ENCODE results near the gene TUBG1. TPM values are rescaled to one million over a fixed set of nuclear protein-coding genes. Genes with fewer than 3 reads are reported as not detected.

The TUBG1 gene
- total and polyA plus RNA-seq, 9 of the 15 experiments (the other 6 are each of a cell fraction or from before 2014, with no cell fraction given): 33.1 to 147 (median 66.0) TPM

DNA sequence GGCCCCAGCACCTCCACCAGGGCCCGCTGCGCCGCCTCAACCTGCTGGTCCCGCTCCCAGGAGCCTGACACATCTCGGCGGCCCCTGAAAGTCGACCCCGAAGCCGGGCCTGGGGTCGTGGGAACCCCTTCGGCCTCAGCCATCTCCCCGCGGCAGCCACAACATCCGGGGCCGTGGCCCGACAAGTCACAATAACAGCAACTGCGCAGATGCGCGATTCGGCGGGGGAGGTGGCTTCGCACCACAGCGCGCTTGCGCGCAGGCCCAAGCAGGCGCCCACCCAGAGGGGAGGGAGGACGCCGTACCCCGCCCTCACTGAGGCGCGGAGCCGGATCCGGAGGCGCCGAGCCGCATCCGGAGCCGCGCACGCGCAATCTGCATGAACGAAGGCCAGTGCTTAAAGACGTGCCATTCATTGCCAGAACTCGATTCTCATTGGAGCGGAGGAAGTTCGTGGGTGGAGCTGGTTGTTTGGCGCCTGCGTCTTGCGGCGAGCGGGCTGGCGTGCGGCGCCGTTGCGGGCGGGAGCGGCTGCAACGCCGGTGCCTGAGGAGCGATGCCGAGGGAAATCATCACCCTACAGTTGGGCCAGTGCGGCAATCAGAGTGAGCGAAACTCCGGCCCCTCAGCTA is at the start of gene TUBG1, which contains the start of gene RETREG3 (continued):
- peak; percentile 69 for TF ChIP-seq CTBP1 (IDR thresholded peaks at IDR 0.05; ENCODE audit: borderline replicate concordance)
- TF ChIP-seq, protein P1, sequence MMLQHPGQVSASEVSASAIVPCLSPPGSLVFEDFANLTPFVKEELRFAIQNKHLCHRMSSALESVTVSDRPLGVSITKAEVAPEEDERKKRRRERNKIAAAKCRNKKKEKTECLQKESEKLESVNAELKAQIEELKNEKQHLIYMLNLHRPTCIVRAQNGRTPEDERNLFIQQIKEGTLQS (IDR thresholded peaks at IDR 0.05): no peak
- TF ChIP-seq, protein P1 (CRISPR knock-in tag; conservative IDR thresholded peaks at IDR 0.05): peak; percentile 38; the same call in 1 of the 2 replicates
- no peak for TF ChIP-seq TCF3 (CRISPR knock-in tag; IDR thresholded peaks at IDR 0.05)
- peak; percentile 76 for TF ChIP-seq ZFX (CRISPR knock-in tag; IDR thresholded peaks at IDR 0.05)
- TF ChIP-seq CXXC5 (CRISPR knock-in tag; IDR thresholded peaks at IDR 0.05): peak; percentile 86
- TF ChIP-seq BRF1 (IDR thresholded peaks at IDR 0.05; ENCODE audit: borderline replicate concordance, extremely low read depth, insufficient read length): no peak
- TF ChIP-seq, protein P2, sequence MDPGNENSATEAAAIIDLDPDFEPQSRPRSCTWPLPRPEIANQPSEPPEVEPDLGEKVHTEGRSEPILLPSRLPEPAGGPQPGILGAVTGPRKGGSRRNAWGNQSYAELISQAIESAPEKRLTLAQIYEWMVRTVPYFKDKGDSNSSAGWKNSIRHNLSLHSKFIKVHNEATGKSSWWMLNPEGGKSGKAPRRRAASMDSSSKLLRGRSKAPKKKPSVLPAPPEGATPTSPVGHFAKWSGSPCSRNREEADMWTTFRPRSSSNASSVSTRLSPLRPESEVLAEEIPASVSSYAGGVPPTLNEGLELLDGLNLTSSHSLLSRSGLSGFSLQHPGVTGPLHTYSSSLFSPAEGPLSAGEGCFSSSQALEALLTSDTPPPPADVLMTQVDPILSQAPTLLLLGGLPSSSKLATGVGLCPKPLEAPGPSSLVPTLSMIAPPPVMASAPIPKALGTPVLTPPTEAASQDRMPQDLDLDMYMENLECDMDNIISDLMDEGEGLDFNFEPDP (CRISPR knock-in tag; IDR thresholded peaks at IDR 0.05): no peak
- peak; percentile 83 to 98 for TF ChIP-seq MAZ (CRISPR knock-in tag; conservative IDR thresholded peaks at IDR 0.05 in 1 of 2, IDR thresholded peaks at IDR 0.05 in 1 of 2)
- TF ChIP-seq, protein P3, sequence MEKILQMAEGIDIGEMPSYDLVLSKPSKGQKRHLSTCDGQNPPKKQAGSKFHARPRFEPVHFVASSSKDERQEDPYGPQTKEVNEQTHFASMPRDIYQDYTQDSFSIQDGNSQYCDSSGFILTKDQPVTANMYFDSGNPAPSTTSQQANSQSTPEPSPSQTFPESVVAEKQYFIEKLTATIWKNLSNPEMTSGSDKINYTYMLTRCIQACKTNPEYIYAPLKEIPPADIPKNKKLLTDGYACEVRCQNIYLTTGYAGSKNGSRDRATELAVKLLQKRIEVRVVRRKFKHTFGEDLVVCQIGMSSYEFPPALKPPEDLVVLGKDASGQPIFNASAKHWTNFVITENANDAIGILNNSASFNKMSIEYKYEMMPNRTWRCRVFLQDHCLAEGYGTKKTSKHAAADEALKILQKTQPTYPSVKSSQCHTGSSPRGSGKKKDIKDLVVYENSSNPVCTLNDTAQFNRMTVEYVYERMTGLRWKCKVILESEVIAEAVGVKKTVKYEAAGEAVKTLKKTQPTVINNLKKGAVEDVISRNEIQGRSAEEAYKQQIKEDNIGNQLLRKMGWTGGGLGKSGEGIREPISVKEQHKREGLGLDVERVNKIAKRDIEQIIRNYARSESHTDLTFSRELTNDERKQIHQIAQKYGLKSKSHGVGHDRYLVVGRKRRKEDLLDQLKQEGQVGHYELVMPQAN (IDR thresholded peaks at IDR 0.05; ENCODE audit: borderline replicate concordance): no peak
- peak; percentile 92 for TF ChIP-seq MEIS2 (IDR thresholded peaks at IDR 0.05; ENCODE audit: partially characterized antibody)
- TF ChIP-seq, protein P4, sequence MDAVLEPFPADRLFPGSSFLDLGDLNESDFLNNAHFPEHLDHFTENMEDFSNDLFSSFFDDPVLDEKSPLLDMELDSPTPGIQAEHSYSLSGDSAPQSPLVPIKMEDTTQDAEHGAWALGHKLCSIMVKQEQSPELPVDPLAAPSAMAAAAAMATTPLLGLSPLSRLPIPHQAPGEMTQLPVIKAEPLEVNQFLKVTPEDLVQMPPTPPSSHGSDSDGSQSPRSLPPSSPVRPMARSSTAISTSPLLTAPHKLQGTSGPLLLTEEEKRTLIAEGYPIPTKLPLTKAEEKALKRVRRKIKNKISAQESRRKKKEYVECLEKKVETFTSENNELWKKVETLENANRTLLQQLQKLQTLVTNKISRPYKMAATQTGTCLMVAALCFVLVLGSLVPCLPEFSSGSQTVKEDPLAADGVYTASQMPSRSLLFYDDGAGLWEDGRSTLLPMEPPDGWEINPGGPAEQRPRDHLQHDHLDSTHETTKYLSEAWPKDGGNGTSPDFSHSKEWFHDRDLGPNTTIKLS (IDR thresholded peaks at IDR 0.05; ENCODE audit: borderline replicate concordance, low read depth): peak; percentile 38; the same call in 1 of the 2 replicates
- TF ChIP-seq, protein P5, sequence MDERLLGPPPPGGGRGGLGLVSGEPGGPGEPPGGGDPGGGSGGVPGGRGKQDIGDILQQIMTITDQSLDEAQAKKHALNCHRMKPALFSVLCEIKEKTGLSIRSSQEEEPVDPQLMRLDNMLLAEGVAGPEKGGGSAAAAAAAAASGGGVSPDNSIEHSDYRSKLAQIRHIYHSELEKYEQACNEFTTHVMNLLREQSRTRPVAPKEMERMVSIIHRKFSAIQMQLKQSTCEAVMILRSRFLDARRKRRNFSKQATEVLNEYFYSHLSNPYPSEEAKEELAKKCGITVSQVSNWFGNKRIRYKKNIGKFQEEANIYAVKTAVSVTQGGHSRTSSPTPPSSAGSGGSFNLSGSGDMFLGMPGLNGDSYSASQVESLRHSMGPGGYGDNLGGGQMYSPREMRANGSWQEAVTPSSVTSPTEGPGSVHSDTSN (CRISPR knock-in tag; IDR thresholded peaks at IDR 0.05; ENCODE audit: low read depth): 0 out of 2 replicates have a peak, but pooled peaks have one; percentile 39
- TF ChIP-seq, protein P5 (tag; conservative IDR thresholded peaks at IDR 0.05; ENCODE audit: low read depth): no peak; the same call in 1 of the 2 replicates
- 0 out of 2 replicates have a peak, but pooled peaks have one; percentile 2 for TF ChIP-seq NR4A1 (CRISPR knock-in tag; IDR thresholded peaks at IDR 0.05)
- no peak for TF ChIP-seq NR4A1 (tag; IDR thresholded peaks at IDR 0.05)
- TF ChIP-seq KLF16 (IDR thresholded peaks at IDR 0.05): no peak
- TF ChIP-seq, protein P6, sequence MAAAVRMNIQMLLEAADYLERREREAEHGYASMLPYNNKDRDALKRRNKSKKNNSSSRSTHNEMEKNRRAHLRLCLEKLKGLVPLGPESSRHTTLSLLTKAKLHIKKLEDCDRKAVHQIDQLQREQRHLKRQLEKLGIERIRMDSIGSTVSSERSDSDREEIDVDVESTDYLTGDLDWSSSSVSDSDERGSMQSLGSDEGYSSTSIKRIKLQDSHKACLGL (CRISPR knock-in tag; IDR thresholded peaks at IDR 0.05; ENCODE audit: borderline replicate concordance, poor library complexity, severe bottlenecking): no peak
